ENCODE data around the gene EIF4G1. TPM values are rescaled to one million over a fixed set of nuclear protein-coding genes. Genes with fewer than 3 reads are reported as not detected.

EIF4G1 gene
- total RNA-seq, 1 experiment from 2014 or later = 341 TPM

DNA sequence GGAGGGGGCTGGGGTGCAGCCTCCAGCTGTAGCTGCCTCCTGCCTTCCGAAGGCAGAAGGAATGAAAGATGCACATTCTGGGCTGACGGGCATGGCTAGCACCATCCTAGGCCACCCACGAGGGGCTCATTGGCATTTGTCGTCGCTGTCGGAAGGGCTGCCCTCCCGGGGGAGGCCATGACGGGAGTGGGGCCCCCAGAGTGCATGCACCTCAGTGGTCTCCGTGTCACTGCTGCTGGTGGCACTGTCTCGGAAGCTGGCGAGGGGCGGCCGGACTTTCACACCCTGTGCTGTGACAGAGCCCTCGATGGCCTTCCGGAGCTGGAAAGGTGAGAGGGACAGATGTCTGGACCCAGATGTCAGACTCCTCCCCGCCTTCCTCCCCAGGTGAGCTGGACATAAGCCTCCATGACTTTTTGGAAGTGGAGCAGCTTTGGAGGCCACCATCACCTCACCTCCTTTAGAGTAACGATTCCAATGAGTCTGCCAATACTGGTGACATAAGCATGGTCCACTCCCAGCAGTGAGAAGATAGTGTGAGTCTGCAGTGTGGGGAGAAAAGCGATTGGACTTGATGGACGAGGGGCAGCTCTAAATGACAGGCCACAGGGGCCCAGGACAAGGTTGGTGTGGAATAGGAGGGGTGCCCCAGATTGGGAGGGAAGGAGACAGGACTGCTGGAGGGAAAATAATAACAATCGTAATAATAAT is 32.2 kb downstream of the EIF4G1 start:
- DNase-seq (ENCODE audit: low spot score) = no peak
- in situ Hi-C loops (cut with HindIII; ENCODE audit: low sequenced_read_pairs) = no loop called here

DNA sequence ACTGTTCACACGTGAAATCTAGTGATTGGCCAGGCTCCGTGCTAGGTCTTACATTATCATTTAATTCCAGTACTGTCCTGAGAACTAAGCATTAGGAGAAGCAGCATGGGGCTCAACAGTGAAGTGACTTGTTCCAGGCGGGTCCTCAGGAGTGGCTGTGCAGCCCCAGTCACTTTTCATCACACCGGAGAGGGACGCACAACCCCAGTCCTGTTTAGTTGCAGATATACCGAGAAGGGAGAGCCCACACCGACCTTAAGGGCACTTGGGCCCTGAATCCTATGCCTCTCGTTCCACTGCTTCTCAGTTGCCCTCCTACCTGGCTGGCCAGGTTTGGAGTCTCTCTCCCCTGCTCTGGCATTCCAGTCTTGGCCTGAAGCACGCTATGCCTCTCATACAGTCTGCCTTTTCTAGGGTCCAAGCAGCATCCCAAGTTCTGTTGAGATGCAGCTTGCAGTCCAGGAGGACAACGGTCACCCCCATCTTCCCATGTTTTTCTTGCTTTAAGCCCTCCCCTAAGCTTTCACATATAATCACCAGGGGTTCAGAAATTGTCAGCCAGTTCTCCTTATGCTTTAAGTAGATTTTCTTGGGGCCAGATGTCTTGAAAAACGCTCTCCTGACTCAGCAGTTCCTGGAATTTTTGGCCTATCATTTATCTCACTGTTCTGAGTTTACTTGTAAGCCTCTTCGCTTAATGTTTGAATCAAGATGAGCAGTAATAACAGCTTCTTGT is 33.1 kb downstream of the EIF4G1 start:
- no peak for DNase-seq (ENCODE audit: low spot score)
- in situ Hi-C loops (cut with HindIII; ENCODE audit: low sequenced_read_pairs) = no loop called here

DNA sequence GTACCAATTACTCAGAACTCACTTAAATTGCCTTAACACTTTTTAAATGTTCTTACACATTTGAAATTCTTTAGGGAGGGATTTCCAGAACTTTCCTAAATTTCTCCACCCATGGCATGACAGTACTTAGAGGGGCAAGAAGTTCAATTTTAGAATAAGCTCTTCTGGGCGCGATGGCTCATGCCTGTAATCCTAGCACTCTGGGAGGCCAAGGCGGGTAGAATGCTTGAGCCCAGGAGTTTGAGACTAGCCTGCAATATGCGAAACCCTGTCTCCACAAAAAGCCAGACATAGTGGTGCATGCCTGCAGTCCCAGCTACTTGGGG is 33.6 kb downstream of the EIF4G1 start:
- in situ Hi-C loops (cut with HindIII; ENCODE audit: low sequenced_read_pairs) = no loop called here
- no peak for DNase-seq (ENCODE audit: low spot score)

DNA sequence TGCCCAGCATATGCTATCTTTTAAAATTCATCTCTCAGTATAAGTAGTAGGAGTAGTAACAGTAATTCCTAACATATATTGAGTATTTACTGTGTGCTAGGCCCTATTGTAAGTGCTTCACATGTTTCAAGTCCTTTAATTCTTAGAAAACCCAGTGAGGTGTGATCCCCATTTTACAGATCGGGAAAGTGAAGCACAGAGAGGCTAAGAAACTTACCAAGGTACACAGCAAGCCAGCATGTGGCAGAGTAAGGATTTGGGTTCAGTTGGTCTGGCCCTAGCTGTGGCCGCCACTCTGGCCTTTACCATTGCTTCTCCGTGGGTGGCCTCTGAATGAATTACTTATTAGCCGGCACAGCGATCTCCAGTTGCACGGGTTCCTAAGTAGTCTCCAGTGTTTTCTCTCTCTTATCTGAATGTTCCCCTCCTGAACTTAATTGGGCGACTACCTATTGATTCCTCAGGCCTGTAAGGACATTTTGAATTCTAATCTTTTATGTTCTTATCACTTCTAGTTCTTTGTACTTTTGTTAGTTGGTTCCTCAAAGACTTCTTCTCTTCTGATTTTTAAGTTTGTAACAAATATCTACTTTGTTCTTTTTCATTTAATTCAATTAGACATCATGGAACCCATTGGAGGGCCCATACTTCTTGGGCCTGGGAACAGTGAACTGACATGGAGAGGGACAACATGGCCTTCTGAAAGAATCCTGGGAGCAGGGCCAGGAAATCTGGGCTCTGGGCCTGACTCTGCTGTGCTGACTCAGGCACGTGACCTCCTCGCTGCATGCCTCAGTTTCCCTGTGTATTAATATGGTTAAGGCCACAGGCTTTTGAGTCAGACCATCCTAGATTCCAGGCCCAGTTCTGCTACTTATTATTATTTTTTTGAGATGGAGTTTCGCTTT is 35.4 kb downstream of the EIF4G1 start:
- in situ Hi-C loops (cut with HindIII; ENCODE audit: low sequenced_read_pairs) = no loop called here
- DNase-seq (ENCODE audit: low spot score) = no peak

DNA sequence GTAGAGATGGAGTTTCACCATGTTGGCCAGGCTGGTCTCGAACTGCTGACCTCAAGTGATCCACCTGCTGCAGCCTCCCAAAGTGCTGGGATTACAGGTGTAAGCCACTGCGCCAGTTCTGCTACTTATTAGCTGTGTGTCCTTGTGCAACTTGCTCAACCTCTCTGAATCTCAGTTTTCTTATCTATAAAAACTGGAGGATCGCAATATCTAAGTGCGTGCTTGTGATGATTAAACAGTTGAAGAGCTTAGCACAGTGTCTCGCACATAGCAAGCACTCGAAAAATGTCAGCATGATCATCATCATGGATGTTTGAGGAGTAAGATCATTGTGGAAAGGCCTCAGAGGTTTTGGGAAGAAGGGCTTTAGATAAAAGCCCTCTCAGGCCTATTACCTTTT is 36.2 kb downstream of the EIF4G1 start:
- no peak for DNase-seq (ENCODE audit: low spot score)
- in situ Hi-C loops (cut with HindIII; ENCODE audit: low sequenced_read_pairs) = no loop called here

DNA sequence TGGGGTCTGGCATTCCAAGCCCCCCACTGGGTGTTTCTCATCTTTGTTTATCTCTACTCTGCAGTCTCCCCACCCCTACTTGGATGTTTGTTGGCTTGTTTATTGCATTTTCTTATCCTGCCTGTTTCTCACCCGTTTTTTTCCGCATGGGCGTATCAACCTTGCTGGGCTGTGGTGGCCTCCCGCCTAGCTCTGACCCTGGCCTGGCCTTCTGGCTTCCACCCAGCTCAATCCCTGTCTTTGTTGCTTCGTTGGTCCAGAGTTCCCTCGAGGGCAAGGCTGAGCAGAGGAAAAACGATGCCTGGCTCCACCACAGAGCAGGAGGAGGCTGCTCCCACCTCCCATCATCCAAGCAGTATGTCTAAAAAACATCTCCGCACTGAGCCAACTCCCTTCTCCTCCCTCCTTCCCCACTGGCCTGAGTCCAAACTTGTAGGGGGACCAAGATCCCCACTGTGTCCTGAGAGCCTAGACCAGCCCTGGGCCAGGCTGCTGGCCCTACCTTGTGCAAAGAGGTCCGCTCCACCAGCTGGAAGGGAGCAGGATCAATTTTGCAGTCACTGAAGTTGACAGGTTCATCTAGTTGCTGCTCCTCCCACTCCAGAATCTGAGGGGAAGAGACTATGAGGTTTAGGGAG is 37.2 kb downstream of the EIF4G1 start:
- in situ Hi-C loops (cut with HindIII; ENCODE audit: low sequenced_read_pairs) = no loop called here
- no peak for DNase-seq (ENCODE audit: low spot score)

DNA sequence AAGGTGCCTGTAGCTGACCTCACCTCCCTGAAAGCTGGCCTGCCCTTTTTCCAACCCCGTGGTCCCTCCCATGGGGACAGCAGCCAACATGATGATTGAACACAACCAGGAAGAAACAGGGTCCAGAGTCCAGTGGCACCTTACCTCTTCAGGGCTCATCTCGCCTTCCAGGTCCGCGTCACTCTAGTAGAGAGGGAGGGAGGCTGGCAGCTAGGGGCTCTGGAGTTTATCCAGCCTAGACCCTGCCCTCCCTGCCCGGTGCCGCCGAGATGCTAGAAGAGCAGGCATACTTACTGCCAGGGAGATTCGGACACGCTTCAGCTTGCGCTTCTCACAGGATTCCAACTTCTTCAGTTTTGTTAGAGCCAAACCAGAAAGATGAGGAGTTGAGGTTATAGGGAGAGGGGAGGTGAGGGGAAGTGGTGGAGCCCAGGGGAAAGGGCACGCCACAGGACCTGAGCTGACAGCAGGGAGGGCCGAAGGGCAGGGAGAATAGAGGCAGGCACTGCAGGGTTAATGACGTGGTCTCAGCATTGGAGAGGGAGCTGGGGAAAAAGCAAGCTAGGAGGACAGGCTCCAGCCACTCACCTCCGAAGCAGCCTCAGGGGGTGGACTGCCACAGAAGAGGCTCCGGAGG is 37.9 kb downstream of the EIF4G1 start:
- in situ Hi-C loops (cut with HindIII; ENCODE audit: low sequenced_read_pairs) = no loop called here
- no peak for DNase-seq (ENCODE audit: low spot score)

DNA sequence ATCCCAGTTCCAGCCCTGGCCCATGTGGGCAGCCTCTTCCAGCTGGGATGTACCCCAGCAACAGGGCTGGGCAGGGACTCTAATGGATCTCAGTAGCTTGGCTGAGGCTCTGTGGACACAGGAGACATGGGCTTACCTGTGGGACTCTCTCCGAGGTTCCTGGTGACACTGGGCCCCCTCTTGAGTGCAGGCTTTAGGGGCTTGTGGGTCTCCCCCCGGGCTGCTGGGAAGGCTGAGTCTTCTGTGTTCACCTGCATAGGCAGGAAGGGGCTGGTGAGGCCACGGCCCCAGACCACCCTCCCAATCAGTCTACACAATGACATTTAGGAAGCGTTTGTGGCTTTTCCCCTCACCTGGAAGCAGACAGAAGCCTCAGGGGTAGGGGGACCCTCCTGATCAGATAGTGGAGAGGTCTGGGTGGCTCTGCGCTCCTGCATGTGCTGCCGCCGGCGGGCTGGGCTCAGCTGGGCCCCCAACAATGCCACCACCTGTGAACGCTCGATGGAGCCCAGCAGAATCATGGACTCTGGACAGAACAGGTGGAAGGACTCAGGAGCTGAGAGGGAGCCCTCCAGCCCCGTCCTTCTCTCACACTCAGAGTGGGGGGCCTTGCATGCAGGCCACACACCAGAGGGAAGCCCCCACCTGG is 38.6 kb downstream of the EIF4G1 start:
- in situ Hi-C loops (cut with HindIII; ENCODE audit: low sequenced_read_pairs) = no loop called here
- no peak for DNase-seq (ENCODE audit: low spot score)

DNA sequence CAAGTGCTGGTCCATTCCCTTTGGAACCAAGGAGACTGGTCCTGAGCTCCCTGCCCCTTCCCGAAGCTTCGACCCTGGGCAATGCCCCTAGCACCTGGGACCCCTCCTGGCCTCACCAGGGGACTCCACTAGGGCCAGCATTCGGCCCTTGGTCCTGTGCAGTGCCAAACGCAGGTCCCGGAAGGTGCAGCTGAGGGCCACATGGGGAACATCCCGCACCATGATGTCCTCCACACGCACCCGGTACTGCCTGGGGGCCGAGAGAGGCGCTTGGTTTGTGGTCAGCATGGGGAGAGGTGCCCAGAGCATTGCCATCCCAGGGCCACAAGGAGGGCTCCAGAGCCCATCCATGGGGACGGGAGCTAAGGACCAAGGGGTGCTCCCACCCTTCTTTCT is 39.1 kb downstream of the EIF4G1 start:
- in situ Hi-C loops (cut with HindIII; ENCODE audit: low sequenced_read_pairs) = no loop called here

DNA sequence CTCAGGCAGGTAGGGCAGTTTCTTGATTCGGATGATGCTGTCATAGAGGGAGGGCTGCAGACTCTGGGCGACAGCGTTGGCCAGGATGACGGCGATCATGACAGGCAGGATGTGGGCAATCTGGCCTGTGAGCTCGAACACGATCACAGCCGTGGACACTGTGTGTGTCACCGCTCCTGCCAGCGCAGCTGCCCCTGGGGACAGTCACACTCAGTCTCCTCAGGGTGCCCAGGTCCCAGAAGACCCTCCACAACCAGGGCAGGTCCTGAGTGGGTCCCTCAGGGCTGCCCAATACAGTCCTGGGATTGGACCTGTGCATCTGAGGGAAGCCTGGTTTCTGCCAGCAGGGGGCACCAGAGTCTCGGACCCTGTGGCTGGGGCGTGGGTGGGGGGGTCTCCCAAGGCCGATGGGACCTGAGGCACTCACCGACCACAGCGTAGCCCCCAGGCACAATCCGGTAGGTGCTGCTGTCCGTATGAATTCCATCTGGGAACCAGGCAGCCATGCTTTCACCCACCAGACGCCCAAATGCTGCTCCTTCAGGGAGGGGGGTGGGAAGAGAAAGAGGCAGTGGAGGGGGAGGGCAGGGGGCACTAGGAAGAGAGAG is 39.8 kb downstream of the EIF4G1 start:
- DNase-seq (ENCODE audit: low spot score) = no peak
- in situ Hi-C loops (cut with HindIII; ENCODE audit: low sequenced_read_pairs) = no loop called here

More for the DNA sequence above, 39.1 kb downstream of the EIF4G1 start:
- no peak for DNase-seq (ENCODE audit: low spot score)

DNA sequence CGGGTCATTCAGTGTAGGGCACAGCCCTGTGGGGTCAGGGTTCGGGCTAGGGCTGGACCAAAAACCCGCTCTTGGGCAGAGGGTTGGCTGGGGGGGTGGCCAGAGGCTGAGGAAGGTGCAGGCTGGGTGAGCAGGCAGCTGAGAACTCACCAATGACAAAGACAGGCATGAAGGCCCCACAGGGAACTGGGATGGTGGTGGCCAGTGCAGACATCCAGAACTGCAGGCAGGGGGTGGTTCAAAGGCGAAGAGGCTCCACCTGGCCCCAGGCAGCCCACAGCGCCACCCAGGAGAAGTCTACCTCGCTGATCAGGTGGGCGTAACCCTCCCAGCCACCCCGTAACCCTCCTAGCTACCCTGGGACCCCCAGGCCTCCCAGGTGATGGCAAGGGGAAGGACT is 40.3 kb downstream of the EIF4G1 start:
- DNase-seq (ENCODE audit: low spot score) = no peak
- in situ Hi-C loops (cut with HindIII; ENCODE audit: low sequenced_read_pairs) = no loop called here

DNA sequence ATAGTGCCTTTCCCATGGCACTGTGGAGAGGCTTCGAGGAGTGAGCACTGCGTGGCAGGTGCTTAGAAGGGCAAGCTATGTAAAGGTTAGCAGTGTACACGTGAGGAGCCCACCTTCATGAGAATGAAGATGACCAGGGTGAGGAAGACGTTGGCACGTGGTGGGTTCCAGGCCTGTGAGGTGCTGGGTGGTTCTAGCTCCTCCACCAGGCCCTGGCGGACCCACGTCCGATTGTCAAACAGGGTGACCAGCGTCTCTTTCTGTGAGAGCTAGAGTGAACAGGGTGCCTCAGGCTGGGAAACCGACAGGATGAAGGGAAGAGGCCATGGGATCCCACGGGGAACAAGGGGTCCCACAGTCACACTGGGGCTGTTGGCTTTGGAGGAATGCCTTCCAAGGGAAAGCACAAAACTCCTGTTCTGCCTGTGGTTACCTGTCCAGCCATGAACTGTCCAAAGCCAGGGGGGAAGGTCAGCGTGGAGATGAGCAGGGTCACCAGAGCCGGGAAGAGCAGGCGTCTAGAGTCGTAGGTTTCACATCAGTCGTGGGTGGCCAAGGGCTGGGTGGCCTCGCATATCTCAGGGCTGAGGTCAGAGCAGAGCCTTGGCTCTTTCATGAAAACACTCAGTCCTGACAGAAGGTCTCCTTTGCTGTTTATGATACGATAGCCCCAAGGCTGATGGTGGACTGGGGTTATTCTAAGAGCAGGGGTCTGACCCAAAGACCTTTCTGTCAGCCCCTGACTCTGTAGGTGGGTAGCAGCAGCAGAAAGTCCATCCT is 41.0 kb downstream of the EIF4G1 start:
- no peak for DNase-seq (ENCODE audit: low spot score)
- in situ Hi-C loops (cut with HindIII; ENCODE audit: low sequenced_read_pairs) = no loop called here

DNA sequence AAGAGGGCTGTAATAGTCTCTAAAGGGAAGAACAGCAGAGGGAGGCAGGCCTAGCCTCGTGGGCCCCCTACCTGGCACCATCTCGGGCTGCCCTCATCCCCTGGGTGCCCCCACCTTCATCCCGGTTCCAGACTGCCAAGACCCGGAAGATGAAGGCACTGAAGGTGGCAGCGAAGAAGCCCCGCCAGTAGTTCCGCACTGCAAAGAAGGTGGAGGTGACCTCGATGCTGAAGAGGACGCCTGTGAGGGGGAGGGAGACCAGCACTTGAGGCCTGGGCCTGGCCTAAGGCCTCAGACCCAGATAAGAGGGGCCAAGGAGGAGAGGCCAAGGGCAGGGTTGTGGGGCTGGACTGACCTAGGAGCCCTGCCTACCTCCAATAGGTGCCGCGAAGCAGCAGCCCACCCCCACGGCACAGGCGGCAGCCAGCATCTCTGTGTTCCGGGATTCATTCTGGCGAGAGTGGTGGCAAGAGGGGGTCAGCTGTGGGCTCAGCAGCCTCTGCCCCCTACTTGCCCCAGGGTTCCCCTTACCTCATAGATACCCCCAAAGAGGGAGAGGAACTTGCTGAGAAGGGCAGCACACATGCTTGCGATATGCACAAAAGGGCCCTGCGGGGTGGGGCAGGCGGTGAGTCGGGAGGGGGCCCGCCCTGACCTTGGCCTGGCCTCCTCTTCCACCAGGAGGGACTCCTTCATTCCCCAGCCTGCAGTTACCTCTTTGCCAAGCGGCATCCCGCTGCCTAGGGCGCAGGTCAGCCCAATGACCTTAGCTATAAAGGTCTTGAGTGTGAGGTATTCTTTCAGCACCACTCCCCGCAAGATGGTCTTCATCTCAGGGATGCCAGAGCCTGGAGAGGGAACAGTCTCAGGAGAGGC is 43.1 kb downstream of the EIF4G1 start:
- no peak for DNase-seq (ENCODE audit: low spot score)
- in situ Hi-C loops (cut with HindIII; ENCODE audit: low sequenced_read_pairs) = no loop called here

DNA sequence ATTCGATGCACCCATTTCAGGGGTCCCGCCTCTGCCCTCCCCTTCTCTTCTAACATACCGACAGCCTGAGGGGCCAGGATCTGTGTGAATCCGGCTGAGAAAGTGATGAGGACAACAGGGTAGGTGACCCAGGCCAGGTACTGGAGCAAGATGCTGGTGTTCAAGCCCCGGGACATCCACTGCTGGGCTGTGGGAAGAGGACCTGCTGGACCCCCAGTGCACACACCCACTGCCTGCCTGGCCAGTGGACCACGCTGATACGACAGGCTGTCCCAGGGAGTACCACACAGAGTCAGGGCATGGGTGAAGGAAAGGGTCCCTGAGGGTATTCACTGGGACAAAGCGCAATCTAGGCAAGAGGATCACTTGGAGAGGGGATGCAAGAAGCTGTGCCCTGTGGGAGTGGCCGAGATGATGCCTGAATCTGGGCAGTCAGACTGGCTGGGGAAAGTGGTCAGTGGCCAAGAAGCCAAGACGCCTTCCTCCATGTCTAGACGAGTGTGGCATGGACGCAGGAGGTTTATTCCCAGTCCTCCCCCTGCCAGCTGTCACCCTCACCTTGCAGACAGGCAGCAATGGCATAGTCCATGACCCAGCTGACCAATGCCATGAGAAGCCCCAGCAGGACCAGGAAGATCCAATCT is 43.8 kb downstream of the EIF4G1 start:
- no peak for DNase-seq (ENCODE audit: low spot score)
- in situ Hi-C loops (cut with HindIII; ENCODE audit: low sequenced_read_pairs) = no loop called here

DNA sequence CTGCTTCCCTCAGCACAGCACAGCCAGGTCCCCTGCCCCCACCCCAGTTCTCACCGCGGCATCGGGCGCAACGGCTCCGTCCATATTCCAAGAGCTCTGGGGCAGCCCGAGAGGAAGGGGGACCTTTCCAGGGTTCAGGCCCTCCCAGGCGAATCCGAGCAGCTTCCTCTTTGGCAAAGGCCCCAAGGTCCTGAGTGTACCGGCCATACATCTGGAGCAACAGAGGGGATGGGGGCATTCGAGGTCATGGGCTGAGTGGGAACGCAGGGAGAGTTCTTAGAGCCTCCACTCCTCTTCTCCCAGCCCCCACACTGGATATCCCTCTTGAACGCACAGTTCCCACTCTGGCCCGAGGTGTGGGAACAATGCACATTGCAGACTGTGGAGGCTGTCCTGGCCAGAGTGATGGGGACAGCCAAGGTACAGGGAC is 44.5 kb downstream of the EIF4G1 start:
- in situ Hi-C loops (cut with HindIII; ENCODE audit: low sequenced_read_pairs) = no loop called here
- DNase-seq (ENCODE audit: low spot score) = no peak

DNA sequence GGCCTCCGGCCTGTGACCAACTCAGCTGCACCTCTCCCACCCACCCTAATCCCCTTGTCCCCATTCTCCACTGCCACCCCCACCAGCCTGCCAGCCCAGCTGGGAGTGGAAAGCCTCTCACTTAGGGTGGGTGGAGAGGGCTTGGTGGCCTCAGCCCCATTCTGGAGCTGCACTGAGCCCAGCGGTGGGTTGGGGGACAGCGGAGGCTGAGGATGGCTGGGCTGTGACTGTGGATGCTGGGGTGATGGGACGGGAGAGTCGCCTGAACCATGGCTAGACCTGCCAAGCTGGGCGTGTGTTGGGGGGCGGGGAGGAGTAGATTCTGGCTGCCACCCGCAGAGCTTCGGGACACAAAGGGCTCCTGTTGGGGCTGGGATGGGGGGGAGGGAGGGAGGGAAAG is 45.2 kb downstream of the EIF4G1 start:
- in situ Hi-C loops (cut with HindIII; ENCODE audit: low sequenced_read_pairs) = no loop called here
- DNase-seq (ENCODE audit: low spot score) = no peak

All from G401 (cell line).